GM12878 (cell line): Measurements from ENCODE around the gene NT5E. TPM values are rescaled to one million over a fixed set of nuclear protein-coding genes. Genes with fewer than 3 reads are reported as not detected.

Experiments used
- ATF3 ChIP-seq: IDR thresholded peaks from 2 replicates; pipeline ENCODE4 v1.6.1; 2011; ENCODE audit warnings: low read depth, mild to moderate bottlenecking, low read length, moderate library complexity, borderline replicate concordance; ENCODE audit errors: extremely low read depth
- BHLHE40 ChIP-seq, 2 experiments: fragments of 450-650 bp in 1 of 2; IDR thresholded peaks; 2 replicates each; pipeline ENCODE4 v1.6.1; 2011 to 2017; ENCODE audit warnings: low read depth in 2 of 2, borderline replicate concordance in 1 of 2, improper control_type of control experiment in 1 of 2, low read length in 1 of 2, mild to moderate bottlenecking in 1 of 2
- CREB1 ChIP-seq: IDR thresholded peaks from 2 replicates; pipeline ENCODE4 v1.6.1; 2012; ENCODE audit warnings: low read depth, mild to moderate bottlenecking, inconsistent platforms
- E4F1 ChIP-seq: fragments of 450-650 bp; IDR thresholded peaks from 2 replicates; pipeline ENCODE4 v1.6.1; 2018; ENCODE audit warnings: borderline replicate concordance, mild to moderate bottlenecking; ENCODE audit not compliant: partially characterized antibody
- ETV6 ChIP-seq, 2 experiments: fragments of 450-650 bp in 1 of 2; IDR thresholded peaks in 1 of 2; conservative IDR thresholded peaks in 1 of 2; 2 replicates each; pipeline ENCODE4 v1.6.1; 2014; ENCODE audit warnings: antibody characterized with exemption in 1 of 2, borderline replicate concordance in 1 of 2, low read depth in 1 of 2, mild to moderate bottlenecking in 1 of 2, moderate library complexity in 1 of 2
- FOS ChIP-seq: IDR thresholded peaks from 3 replicates; pipeline ENCODE4 v1.6.1; 2011; ENCODE audit warnings: borderline replicate concordance; ENCODE audit not compliant: insufficient read length; ENCODE audit errors: extremely low read depth
- MYB ChIP-seq: fragments of 150-350 bp; IDR thresholded peaks from 2 replicates; pipeline ENCODE4 v1.6.1; 2014; ENCODE audit warnings: mild to moderate bottlenecking, low read depth, low read length, borderline replicate concordance
- NFXL1 ChIP-seq: fragments of 450-650 bp; IDR thresholded peaks from 2 replicates; pipeline ENCODE4 v1.6.1; 2017; ENCODE audit warnings: antibody characterized with exemption, mild to moderate bottlenecking, borderline replicate concordance
- POLR2A ChIP-seq: IDR thresholded peaks from 2 replicates; pipeline ENCODE4 v1.6.1; 2011; ENCODE audit warnings: low read depth, mild to moderate bottlenecking, low read length
- POU2F2 ChIP-seq: IDR thresholded peaks from 3 replicates; pipeline ENCODE4 v1.6.1; 2011; ENCODE audit warnings: low read depth, mild to moderate bottlenecking, low read length, borderline replicate concordance
- RAD21 ChIP-seq: IDR thresholded peaks from 2 replicates; pipeline ENCODE4 v1.6.1; 2011; ENCODE audit warnings: mild to moderate bottlenecking, low read depth, low read length, moderate library complexity; ENCODE audit not compliant: insufficient read depth
- RUNX3 ChIP-seq: IDR thresholded peaks from 2 replicates; pipeline ENCODE4 v1.6.1; 2012; ENCODE audit warnings: low read length, inconsistent platforms
- SMC3 ChIP-seq: IDR thresholded peaks from 2 replicates; pipeline ENCODE4 v1.6.1; 2011; ENCODE audit warnings: low read length, improper control_type of control experiment, borderline replicate concordance
- SREBF2 ChIP-seq: IDR thresholded peaks from 2 replicates; pipeline ENCODE4 v1.6.1; 2012; ENCODE audit warnings: mild to moderate bottlenecking, low read length
- SUPT20H ChIP-seq: IDR thresholded peaks from 2 replicates; pipeline ENCODE4 v1.6.1; 2011; ENCODE audit warnings: low read depth, mild to moderate bottlenecking, low read length, moderate library complexity, borderline replicate concordance; ENCODE audit not compliant: control insufficient read depth
- YY1 ChIP-seq: IDR thresholded peaks from 2 replicates; pipeline ENCODE4 v1.6.1; 2011; ENCODE audit warnings: low read depth, mild to moderate bottlenecking, low read length
- ZNF207 ChIP-seq: fragments of 450-650 bp; IDR thresholded peaks from 2 replicates; pipeline ENCODE4 v1.6.1; 2014; ENCODE audit warnings: antibody characterized with exemption, mild to moderate bottlenecking, borderline replicate concordance
- ZNF687 ChIP-seq: fragments of 450-650 bp; IDR thresholded peaks from 2 replicates; pipeline ENCODE4 v1.6.1; 2017; ENCODE audit warnings: mild to moderate bottlenecking, moderate library complexity
- polyA plus RNA-seq, 11 experiments: library from polyadenylated mRNA; depleted of rRNA in 4 of 11; unstranded in 6 of 11; stranded (reverse) in 5 of 11; fragments of >200 nt; fragmentation: Nextera tagmentation in 4 of 11; fragmentation: Illumina TruSeq in 1 of 11; extraction: Ambion mirVana in 4 of 11; extraction: Trizol in 1 of 11; gene quantifications; 1 replicate in 1 of 11; 2 replicates in 10 of 11; pipeline versions ENCODE4 v1.2.1 to v1.2.3, GENCODE V29; 2011 to 2016; ENCODE audit warnings: inconsistent platforms in 2 of 11, missing spikeins in 2 of 11, low read depth in 1 of 11
- total RNA-seq, 4 experiments: library from RNA; depleted of rRNA in 3 of 4; stranded (reverse); fragments of >200 nt in 3 of 4; fragmentation: Illumina TruSeq in 1 of 4; extraction: Trizol in 1 of 4; gene quantifications; 2 replicates each; pipeline versions ENCODE4 v1.2.1 to v1.2.3, GENCODE V29; 2013 to 2021

NT5E gene
- total and polyA plus RNA-seq, 10 of the 15 experiments (the other 5 are each of a cell fraction or from before 2014, with no cell fraction given): 1.9 to 9.7 (median 7.3) TPM

- TF ChIP-seq BHLHE40 (IDR thresholded peaks at IDR 0.05; ENCODE audit: borderline replicate concordance in 1 of 2, low read depth in 2 of 2, low read length in 1 of 2) (peak in 1 of 2 experiments; percentile 10; a peak in 1 of 4 replicates), SUPT20H (no peak), CREB1 (no peak), ETV6 (conservative IDR thresholded peaks at IDR 0.05 in 1 of 2, IDR thresholded peaks at IDR 0.05 in 1 of 2; ENCODE audit: borderline replicate concordance in 1 of 2, low read depth in 1 of 2) (no peak), NFXL1 (no peak), SMC3 (no peak), YY1 (no peak), E4F1 (no peak), ZNF687 (peak; percentile 76), POU2F2 (no peak), POLR2A (no peak), ATF3 (no peak), FOS (no peak), SREBF2 (no peak), RUNX3 (peak; percentile 7; the same call in 1 of the 2 replicates), MYB (no peak), ZNF207 (no peak), RAD21 (no peak)
These were observed 10.5 kb downstream of the NT5E start (continued) for GRCh38 chr6:85460154-85460920.
